Erythroblast (primary cell): Measurements from ENCODE around the gene TRNAU1AP.

ENCODE experiments used
- GATA1 ChIP-seq: IDR thresholded peaks from 2 replicates; pipeline ENCODE4 v1.6.1; 2011; ENCODE audit warnings: low read depth, mild to moderate bottlenecking, control low read depth, low read length, moderate library complexity
- POLR2A ChIP-seq: IDR thresholded peaks from 2 replicates; pipeline ENCODE4 v1.6.1; 2011; ENCODE audit warnings: mild to moderate bottlenecking, low read length

GRCh38 chr1:28518745-28519341 lies 34.0 kb upstream of the TRNAU1AP start:
- no peak for TF ChIP-seq POLR2A
- TF ChIP-seq GATA1, result no peak
